Upper lobe of left lung (tissue), 6 donors: ENCODE results near the gene EML2. TPM values are rescaled to one million over a fixed set of nuclear protein-coding genes. Genes with fewer than 3 reads are reported as not detected.
A peak's percentile ranks its signal among the peaks of the same experiment; 100 is the strongest.

Source experiments
- ATAC-seq, 2 donors: fragments of 200-7000 bp; cut with Tn5 transposase; one replicate each; pipeline ENCODE4 v1.9.1; 2022; ENCODE audit warnings: mild to moderate bottlenecking in 2 of 2, moderate library complexity in 2 of 2; ENCODE audit not compliant: low FRiP score in 2 of 2
- DNase-seq, 2 donors: peaks; one replicate each; pipeline ENCODE4 v3.0.0-alpha.2; 2019 to 2020
- H3K27ac ChIP-seq, 4 donors: fragments of 200-600 bp; sonication (generic); one replicate each; pipeline ENCODE4 v1.5.1; 2016 to 2019
- H3K27me3 ChIP-seq, 4 donors: fragments of 200-600 bp; sonication (generic); one replicate each; pipeline ENCODE4 v1.5.1; 2017 to 2019
- H3K36me3 ChIP-seq, 4 donors: fragments of 200-600 bp; sonication (generic); one replicate each; pipeline ENCODE4 v1.5.1; 2016 to 2019
- H3K4me1 ChIP-seq, 4 donors: fragments of 200-600 bp; sonication (generic); one replicate each; pipeline ENCODE4 v1.5.1; 2018 to 2019
- H3K4me3 ChIP-seq, 4 donors: fragments of 200-600 bp; sonication (generic); one replicate each; pipeline ENCODE4 v1.5.1; 2017 to 2019; ENCODE audit warnings: mild to moderate bottlenecking in 2 of 4, moderate library complexity in 1 of 4
- H3K9me3 ChIP-seq, 4 donors: fragments of 200-600 bp; sonication (generic); one replicate each; pipeline ENCODE4 v1.5.1; 2018 to 2019
- CTCF ChIP-seq, 6 experiments: fragments of 450-650 bp in 4 of 6; fragments of 200-600 bp in 2 of 6; sonication (generic) in 2 of 6; IDR thresholded peaks; one replicate each; pipeline ENCODE4 v1.5.1; 2016 to 2019; ENCODE audit warnings: antibody characterized with exemption in 6 of 6
- EP300 ChIP-seq, 4 donors: sonication (generic); formaldehyde crosslinking; IDR thresholded peaks; one replicate each; pipeline ENCODE4 v1.5.1; 2017; ENCODE audit warnings: antibody characterized with exemption in 4 of 4, control low read depth in 2 of 4
- POLR2A ChIP-seq, 4 donors: fragments of 450-650 bp; IDR thresholded peaks; one replicate each; pipeline ENCODE4 v1.5.1; 2016 to 2017; ENCODE audit warnings: antibody characterized with exemption in 4 of 4, mild to moderate bottlenecking in 2 of 4
- POLR2AphosphoS5 ChIP-seq, 2 donors: sonication (generic); formaldehyde crosslinking; IDR thresholded peaks; one replicate each; pipeline ENCODE4 v1.5.1; 2017; ENCODE audit warnings: antibody characterized with exemption in 2 of 2
- WGBS, 2 donors: methylation state at CpG; one replicate each; pipeline ENCODE4 v1.1.5; 2017 to 2018; 5-methylcytosine and 5-hydroxymethylcytosine counted together
- total RNA-seq, 6 donors: library from RNA; depleted of rRNA in 4 of 6; stranded (reverse); fragments of >200 nt in 4 of 6; gene quantifications; one replicate each; pipeline versions ENCODE4 v1.1.0 to v1.2.1, GENCODE V29; 2016 to 2021
- donor health status: DM: no; HTN: no; CAD: no; lungs with moderate emphysema.
- donor health status: DM: no; HTN: yes; CAD: no; lungs with severe emphysema.

EML2 gene
- total RNA-seq, 6 donors from 2014 or later, result 34.1 to 70.2 (median 48.2) TPM

- no peak overlapping the region for H3K4me3 ChIP-seq
- DNase-seq, result no peak
Measured at GRCh38 chr19:45643927-45644771, 5.0 kb upstream of the EML2 start.

GRCh38 chr19:45643024-45643926, 4.1 kb upstream of the EML2 start:
- H3K27me3 ChIP-seq, result peaks cover 0 to 10% (median 3%) of the 10 kb centered on the region in 4 donors
- peak; percentile 85 to 99 for DNase-seq
- H3K27ac ChIP-seq, result peak overlapping the region in 2 of 4 donors; percentile 22 to 84
- TF ChIP-seq POLR2AphosphoS5 (IDR thresholded peaks at IDR 0.05), result peak in 1 of 2 donors; percentile 11
- peak; percentile 91 to 99 (median 96) for TF ChIP-seq CTCF (IDR thresholded peaks at IDR 0.05)
- TF ChIP-seq POLR2A (IDR thresholded peaks at IDR 0.05), result no peak
- H3K4me3 ChIP-seq, result peak overlapping the region in 1 of 4 donors; percentile 45
- H3K9me3 ChIP-seq, result no peaks in the 10 kb centered on the region
- no peaks in the 10 kb centered on the region for H3K36me3 ChIP-seq
- H3K4me1 ChIP-seq, result peaks cover 42 to 66% (median 48%) of the 10 kb centered on the region in 4 donors
- peak; percentile 75 to 79 for ATAC-seq
- 9 to 10% methylated on average over 26 to 35 of the region's 39 CpGs for WGBS, 2 donors

More at GRCh38 chr19:45643927-45644771, 5.0 kb upstream of the EML2 start:
- WGBS, 2 donors, result 54 to 60% methylated on average over 13 to 14 of the region's 14 CpGs
- Histone ChIP-seq H3K36me3 (no peaks in the 10 kb centered on the region), H3K27ac (no peak overlapping the region), H3K4me1 (peaks cover 36 to 59% (median 42%) of the 10 kb centered on the region in 4 donors), H3K27me3 (peaks cover 0 to 10% (median 3%) of the 10 kb centered on the region in 4 donors), H3K9me3 (no peaks in the 10 kb centered on the region)
- TF ChIP-seq CTCF (IDR thresholded peaks at IDR 0.05), result no peak
- TF ChIP-seq POLR2A (IDR thresholded peaks at IDR 0.05), result no peak
- no peak for TF ChIP-seq EP300 (IDR thresholded peaks at IDR 0.05)
- no peak for TF ChIP-seq POLR2AphosphoS5 (IDR thresholded peaks at IDR 0.05)
- ATAC-seq, result no peak

- H3K9me3 ChIP-seq, result no peaks in the 10 kb centered on the region
Measured at GRCh38 chr19:45641274-45642105, 2.3 kb upstream of the EML2 start.

More at GRCh38 chr19:45641274-45642105, 2.3 kb upstream of the EML2 start:
- 1 to 5% methylated on average over 15 to 40 of the region's 40 CpGs for WGBS, 2 donors
- TF ChIP-seq EP300 (IDR thresholded peaks at IDR 0.05) (no peak), CTCF (IDR thresholded peaks at IDR 0.05) (no peak), POLR2AphosphoS5 (IDR thresholded peaks at IDR 0.05) (peak; percentile 25 to 37)
- no peaks in the 10 kb centered on the region for H3K36me3 ChIP-seq
- H3K4me3 ChIP-seq, result peak overlapping the region in 3 of 4 donors; percentile 39 to 53 (median 45)
- H3K4me1 ChIP-seq, result peaks cover 44 to 72% (median 51%) of the 10 kb centered on the region in 4 donors
- DNase-seq, result peak in 1 of 2 donors; percentile 97
- H3K27ac ChIP-seq, result peak overlapping the region; percentile 71 to 88 (median 84)
- peaks cover 0 to 10% (median 3%) of the 10 kb centered on the region in 4 donors for H3K27me3 ChIP-seq
- ATAC-seq, result peak; percentile 59 to 87
